Putamen (tissue), 1 donor: ENCODE results near the gene LCE4A.
"Not testable (repeated sequence)": the region's sequence is repeated elsewhere in the genome, so short reads cannot be mapped to it uniquely, and the experiment has no call there.

ENCODE experiments used
- DNase-seq: peaks from one replicate; pipeline ENCODE4 v3.0.0-alpha.2; 2016; ENCODE audit warnings: low spot score

The LCE4A gene

DNA sequence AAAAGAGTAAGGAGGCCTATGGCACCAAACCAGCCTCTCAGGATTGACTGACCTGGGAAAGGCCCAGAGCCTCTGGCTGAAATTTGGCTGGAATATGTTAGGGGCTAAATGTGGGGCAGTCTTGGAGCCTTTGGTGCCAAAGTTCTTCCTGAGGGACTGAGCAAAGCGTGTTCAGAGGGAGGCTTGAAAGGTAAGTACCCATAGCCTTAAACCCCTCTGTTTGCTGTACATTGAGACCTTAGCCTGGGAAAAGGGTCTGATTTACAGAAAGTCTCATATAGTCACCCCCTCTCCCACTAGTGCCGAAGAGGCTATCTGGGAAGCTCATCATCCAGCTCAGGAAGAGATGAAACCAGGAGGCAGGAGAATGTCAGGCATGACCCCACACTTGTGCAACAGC lies at the start of gene LCE4A:
TSS of gene LCE4A (plus strand) at position 301 of the 400 bp plus-strand sequence. CDS start 916 bp downstream, outside the sequence.
- DNase-seq: no peak

DNA sequence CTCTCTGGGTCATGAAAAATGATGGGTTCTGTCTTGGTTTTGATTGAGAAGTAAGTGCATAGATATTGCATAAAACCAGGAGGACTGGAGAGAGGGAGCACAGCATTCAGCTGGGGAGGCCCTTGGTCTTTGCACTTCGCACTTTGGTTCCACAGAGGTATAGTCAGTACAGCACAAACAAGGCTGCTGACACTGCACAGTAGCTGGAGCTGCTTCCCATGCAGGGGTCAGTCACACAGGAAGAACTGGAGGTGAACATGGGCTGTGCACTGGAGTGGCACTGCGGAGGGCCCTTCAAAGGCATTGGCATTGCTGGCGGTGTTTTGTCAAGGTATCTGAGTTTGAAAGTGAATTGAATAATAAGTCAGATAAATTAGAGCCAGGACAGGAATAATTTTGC lies 49.3 kb upstream of the LCE4A start:
- no peak for DNase-seq

DNA sequence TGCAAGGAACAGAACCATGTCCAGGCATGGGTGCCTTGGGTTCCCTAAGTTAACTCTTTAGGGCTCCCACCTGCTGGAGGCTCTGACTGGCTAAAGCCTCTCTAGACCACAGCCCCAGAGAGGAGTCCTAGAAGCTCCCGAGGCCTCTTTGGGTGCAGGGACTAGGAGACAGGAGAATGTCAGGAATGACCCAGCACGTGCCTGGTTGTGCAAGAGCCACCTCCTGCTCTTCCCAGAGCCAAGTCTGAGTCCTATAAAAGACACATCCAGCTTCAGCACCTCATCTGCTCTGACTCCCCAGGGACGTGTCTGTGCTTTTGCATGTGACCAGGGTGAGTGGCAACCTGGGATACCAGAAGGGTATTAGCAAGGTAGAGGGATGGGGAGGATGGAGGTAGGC lies 44.9 kb upstream of the LCE4A start, which contains the start of gene LCE2D:
TSS of gene LCE2D (plus strand) at position 283 of the 400 bp plus-strand sequence. CDS start 726 bp downstream, outside the sequence.
- DNase-seq: no peak

DNA sequence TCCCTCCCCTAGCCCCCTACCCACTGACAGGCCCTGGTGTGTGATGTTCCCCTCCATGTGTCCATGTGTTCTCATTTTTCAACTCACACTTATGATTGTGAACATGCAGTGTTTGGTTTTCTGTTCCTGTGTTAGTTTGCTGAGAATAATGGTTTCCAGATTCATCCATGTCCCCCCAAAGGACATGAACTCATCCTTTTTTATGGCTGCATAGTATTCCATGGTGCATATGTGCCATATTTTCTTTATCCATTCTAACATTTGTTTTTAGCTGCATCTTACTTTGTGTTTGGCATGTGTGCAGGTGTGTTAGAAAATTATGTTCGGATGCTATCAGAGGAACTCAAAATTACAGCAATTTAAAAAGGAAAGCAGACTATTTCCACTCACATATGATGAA lies 41.8 kb upstream of the LCE4A start:
- DNase-seq: not testable (repeated sequence)

DNA sequence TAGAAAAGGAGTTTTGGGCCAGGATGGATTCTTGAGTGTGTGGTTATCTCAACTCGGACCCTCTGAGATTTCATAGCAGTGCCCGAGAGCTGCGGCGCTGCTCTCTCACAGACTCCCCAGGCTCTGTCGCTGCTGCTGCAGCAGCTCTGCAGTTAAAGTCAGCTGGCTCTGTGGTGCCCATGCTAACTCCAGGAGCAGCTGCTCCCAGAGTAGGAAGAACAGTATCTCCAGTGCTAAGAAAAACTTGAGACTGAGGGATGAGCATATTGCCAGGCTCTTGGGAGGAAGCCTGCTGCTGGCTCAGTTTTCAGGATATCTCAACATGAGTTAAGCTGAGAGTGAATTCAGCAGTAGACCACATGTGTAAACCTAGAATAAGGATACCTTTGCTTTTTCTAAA lies 40.3 kb upstream of the LCE4A start:
- DNase-seq: no peak

DNA sequence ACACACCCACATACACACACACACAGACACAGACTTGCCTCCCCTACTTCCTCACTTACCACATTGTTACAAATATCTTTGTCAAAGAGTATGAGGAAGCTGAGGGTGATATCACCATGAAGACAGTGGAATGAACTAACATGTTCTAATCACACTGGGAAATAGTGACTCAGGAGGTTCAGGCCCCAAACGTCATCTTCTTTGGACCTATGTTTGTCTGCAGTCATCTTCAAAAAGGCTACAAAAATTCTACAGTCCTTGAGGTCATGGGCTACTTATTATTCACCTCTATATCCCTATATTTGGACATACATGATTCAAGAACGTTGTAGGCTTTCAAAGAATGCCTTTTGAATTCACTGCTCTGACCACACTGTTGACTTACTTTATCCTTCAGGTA lies 34.9 kb upstream of the LCE4A start:
- DNase-seq: no peak

DNA sequence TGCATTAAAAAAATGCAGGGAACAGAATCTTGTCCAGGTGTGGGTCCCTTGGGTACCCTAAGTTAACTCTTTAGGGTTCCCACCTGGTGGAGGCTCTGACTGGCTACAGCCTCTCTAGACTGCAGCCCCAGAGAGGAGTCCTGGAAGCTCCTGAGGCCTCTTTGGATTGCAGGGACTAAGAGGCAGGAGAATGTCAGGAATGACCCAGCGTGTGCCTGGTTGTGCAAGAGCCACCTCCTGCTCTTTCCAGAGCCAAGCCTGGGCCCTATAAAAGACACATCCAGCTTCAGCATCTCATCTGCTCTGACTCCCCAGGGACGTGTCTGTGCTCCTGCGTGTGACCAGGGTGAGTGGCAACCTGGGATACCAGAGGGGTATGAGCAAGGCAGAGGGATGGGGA lies 33.0 kb upstream of the LCE4A start, which contains the start of gene LCE2C:
TSS of gene LCE2C (plus strand) at position 297 of the 400 bp plus-strand sequence. CDS start 737 bp downstream, outside the sequence.
- not testable (repeated sequence) for DNase-seq

DNA sequence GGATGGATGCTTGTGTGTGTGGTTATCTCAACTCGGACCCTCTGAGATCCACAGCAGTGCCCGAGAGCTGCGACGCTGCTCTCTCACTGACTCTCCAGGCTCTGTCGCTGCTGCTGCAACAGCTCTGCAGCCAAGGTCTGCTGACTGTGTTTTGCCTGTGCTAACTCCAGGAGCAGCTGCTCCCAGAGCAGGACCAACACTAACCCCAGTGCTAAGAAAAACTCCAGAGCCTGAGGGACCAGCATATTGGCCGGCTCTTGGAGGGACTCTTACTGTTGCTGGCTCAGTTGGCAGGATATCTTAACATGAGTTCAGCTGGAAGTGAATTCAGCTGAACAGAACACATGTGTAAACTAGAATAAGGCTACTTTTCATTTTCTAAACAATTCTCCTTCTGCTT lies 28.5 kb upstream of the LCE4A start:
- no peak for DNase-seq

DNA sequence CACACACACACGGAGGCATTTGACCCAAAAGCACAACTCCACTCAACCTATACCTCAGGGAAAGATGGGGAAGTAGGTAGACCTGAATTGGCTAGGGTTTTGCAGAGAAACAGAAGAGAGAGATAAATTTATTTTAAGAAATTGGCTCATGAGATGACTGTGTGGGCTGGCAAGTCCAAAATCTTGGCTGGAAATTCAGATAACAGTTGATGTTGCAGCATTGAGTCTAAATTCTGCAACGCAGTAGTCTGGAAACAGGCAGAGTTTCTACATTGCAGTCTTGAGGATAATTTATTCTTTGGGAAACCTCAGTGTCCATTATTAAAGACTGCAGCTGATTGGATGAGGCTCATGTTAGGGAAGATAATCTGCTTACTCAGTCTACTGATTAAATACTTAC lies 26.3 kb upstream of the LCE4A start:
- DNase-seq: no peak

GRCh38 chr1:152683846-152684245 lies 24.1 kb upstream of the LCE4A start:
- DNase-seq: no peak

DNA sequence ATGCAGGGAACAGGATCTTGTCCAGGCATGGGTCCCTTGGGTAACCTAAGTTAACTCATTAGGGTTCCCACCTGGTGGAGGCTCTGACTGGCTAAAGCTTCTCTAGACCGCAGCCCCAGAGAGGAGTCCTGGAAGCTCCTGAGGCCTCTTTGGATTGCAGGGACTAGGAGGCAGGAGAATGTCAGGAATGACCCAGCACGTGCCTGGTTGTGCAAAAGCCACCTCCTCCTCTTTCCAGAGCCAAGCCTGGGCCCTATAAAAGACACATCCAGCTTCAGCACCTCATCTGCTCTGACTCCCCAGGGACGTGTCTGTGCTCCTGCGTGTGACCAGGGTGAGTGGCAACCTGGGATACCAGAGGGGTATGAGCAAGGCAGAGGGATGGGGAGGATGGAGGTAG lies 22.1 kb upstream of the LCE4A start, which contains the start of gene LCE2B:
TSS of gene LCE2B (plus strand) at position 301 of the 400 bp plus-strand sequence. CDS start 721 bp downstream, outside the sequence.
- not testable (repeated sequence) for DNase-seq

GRCh38 chr1:152697701-152698600 lies 10.0 kb upstream of the LCE4A start, which contains the start of gene LCE2A:
LCE2A (plus strand) TSS chr1:152698345; CDS start chr1:152698902, 557 bp downstream.
- DNase-seq: no peak

DNA sequence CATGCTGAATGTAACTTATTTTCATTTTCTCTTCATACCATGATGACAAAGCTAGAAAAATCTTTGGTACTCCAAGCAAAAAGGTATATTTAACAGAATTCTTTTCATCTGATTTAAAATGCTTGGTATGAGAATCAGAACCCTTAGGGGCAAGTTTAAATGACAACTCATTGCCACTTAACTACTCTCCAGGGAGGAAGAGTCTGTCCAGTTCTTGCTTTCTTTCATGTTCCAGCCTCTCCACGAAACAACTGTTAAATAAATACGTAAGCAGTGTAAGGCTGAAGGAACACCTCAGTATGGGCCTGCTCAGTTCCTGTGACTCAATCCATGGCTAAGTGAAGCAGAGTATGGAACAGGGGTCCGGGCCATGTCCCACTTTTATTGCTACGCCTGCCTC lies 8.2 kb upstream of the LCE4A start:
- no peak for DNase-seq

GRCh38 chr1:152718238-152718637 lies 10.3 kb downstream of the LCE4A start:
- no peak for DNase-seq

DNA sequence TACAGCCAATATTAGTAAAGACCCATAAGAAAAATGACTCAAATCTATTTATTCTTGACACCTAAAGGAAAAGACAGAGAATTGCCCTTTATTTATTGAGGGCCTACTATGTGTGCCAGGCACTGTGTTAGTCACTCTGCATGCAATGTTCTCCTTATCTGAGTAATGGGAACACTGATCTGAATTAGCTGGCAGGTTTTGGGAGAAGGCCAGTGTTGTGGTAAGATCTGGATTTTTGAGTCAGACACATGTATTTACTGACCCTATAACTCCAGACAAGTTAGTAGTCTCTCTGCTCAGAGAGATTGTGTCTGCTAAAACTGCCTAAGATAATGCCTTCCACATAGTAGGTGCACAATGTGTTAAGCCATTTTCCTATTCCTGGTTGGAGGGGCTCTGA lies 17.3 kb downstream of the LCE4A start:
- DNase-seq: no peak

GRCh38 chr1:152728986-152729385 lies 21.0 kb downstream of the LCE4A start:
- DNase-seq: no peak

- no peak for DNase-seq
Measured at GRCh38 chr1:152735648-152736047, 27.7 kb downstream of the LCE4A start.

- no peak for DNase-seq
Measured at GRCh38 chr1:152737997-152738396, 30.0 kb downstream of the LCE4A start.

GRCh38 chr1:152739841-152740240 lies 31.9 kb downstream of the LCE4A start:
- DNase-seq: no peak

- DNase-seq: no peak
Measured at GRCh38 chr1:152741656-152742055, 33.7 kb downstream of the LCE4A start.

- no peak for DNase-seq
Measured at GRCh38 chr1:152743371-152744145, 35.6 kb downstream of the LCE4A start.

- no peak for DNase-seq
Measured at GRCh38 chr1:152745289-152745704, 37.3 kb downstream of the LCE4A start.
